ENCODE data around the gene NCSTN. TPM values are rescaled to one million over a fixed set of nuclear protein-coding genes. Genes with fewer than 3 reads are reported as not detected.

NCSTN gene
- total and polyA plus RNA-seq, 10 of the 15 experiments (the other 5 are each of a cell fraction or from before 2014, with no cell fraction given) = 33.3 to 88.2 (median 60.4) TPM

DNA sequence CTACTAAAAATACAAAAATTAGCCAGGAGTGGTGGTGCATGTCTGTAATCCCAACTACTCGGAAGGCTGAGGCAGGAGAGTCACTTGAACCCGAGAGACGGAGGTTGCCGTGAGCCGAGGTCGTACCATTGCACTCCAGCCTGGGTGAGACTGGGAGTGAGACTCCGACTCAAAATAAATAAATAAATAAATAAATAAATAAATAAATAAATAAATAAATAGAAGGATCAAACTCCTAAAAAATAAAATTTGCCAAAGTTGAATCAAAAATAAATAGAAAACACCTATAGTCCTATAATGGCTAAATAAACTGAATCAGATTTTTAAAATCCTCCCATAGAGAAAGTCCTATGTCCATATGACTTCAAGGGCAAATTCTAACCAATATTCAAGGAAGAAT lies 43.0 kb upstream of the NCSTN start (continued):
- TF ChIP-seq NRF1 (conservative IDR thresholded peaks at IDR 0.05; ENCODE audit: low read depth, low read length) = no peak
- TF ChIP-seq HDAC6 (IDR thresholded peaks at IDR 0.05; ENCODE audit: unreplicated experiment) = no peak
- TF ChIP-seq EP300 (IDR thresholded peaks at IDR 0.05; ENCODE audit: borderline replicate concordance in 1 of 2, control insufficient read depth in 1 of 2, low read depth in 2 of 2, low read length in 2 of 2) = no peak

DNA sequence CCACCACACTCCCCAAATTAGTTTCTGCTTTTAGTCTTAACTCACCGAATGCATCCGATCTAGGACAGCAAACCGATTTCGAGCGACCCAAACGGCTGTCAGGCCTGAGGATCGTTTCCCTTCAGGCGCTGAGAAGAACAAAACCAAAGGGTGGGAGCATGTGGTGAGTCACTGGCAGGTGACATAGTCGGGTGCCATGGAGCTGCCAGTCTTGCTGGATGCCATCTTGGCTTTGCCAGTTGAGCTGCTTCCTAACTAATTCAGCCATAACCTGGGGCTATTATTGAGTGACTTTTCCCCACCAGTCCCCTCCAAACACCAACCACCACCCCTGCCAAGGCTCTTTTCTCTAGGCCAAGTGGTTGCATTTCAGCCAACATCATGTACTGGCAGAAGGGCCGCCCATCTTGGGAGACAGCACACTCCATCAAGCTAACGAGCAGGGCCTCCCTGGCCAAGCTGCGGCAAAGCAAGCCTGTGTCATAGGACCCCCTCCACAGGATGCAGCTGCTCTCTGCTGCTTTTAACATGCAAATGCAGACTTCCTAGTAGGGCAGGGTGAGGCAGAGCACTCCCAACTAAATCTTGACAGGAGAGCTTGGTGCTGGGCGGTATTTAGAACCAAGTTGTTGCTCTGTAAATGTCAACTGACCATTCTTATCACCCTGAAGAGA lies 35.9 kb upstream of the NCSTN start:
- ChIA-PET CTCF (interaction anchor here (1.0 to 3.9 kb wide), 2 partner anchors 16 to 56 kb away, joined by 3 to 17 read pairs; no protein-coding TSS in a partner anchor), RAD21 (ENCODE audit: unreplicated experiment) (interaction anchor here (1.3 to 1.4 kb wide), 2 partner anchors 55 to 114 kb away, joined by 3 to 4 read pairs; no protein-coding TSS in a partner anchor), POLR2A (interaction anchor here (0.5 kb wide), 1 partner anchor 13 kb away, joined by 4 read pairs; no protein-coding TSS in a partner anchor), SMC1A (ENCODE audit: uncharacterized antibody, unreplicated experiment) (interaction anchor here (1.4 to 3.0 kb wide), 3 partner anchors 16 to 55 kb away, joined by 3 to 7 read pairs (median 7); no protein-coding TSS in a partner anchor)
- intact Hi-C loops (cut with micrococcal nuclease; ENCODE audit: unreplicated experiment) (no loop called here), in situ Hi-C loops (cut with MboI) (no loop called here)
- Histone ChIP-seq H2AFZ (ENCODE audit: control insufficient read depth, low read depth, low read length) (no peak overlapping the region), H3K9ac (ENCODE audit: control insufficient read depth, insufficient read depth, low read length) (no peak overlapping the region), H4K20me1 (ENCODE audit: control insufficient read depth, insufficient read depth) (no peaks in the 10 kb centered on the region), H3K4me3 (no peak overlapping the region), H3K27me3 (replicated peaks in 1 of 2; ENCODE audit: control insufficient read depth in 2 of 2, insufficient read depth in 2 of 2, low read length in 1 of 2) (no peaks in the 10 kb centered on the region), H3K79me2 (ENCODE audit: control insufficient read depth, insufficient read depth, low read length) (no peaks in the 10 kb centered on the region), H3K27ac (ENCODE audit: control insufficient read depth, insufficient read depth) (no peak overlapping the region), H3K9me3 (replicated peaks; ENCODE audit: control insufficient read depth, insufficient read depth, low read length) (no peaks in the 10 kb centered on the region), H3K4me1 (ENCODE audit: control insufficient read depth, insufficient read depth, low read length) (no peaks in the 10 kb centered on the region), H3K4me2 (ENCODE audit: control insufficient read depth, insufficient read depth) (no peak overlapping the region), H3K36me3 (ENCODE audit: control insufficient read depth in 2 of 2, insufficient read depth in 2 of 2, low read length in 1 of 2) (peaks cover 21 to 43% of the 10 kb centered on the region in 2 experiments)
- ATAC-seq = no peak
- WGBS (ENCODE audit: insufficient coverage, insufficient replicate concordance, low lambda C conversion rate, missing lambda C conversion rate) = 69% methylated on average over 13 of the region's 13 CpGs
- no peak for TF ChIP-seq SMAD1 (IDR thresholded peaks at IDR 0.05; ENCODE audit: low read depth, partially characterized antibody)
- no peak for TF ChIP-seq TCF3 (IDR thresholded peaks at IDR 0.05; ENCODE audit: borderline replicate concordance, insufficient read depth, low read depth, low read length)
- TF ChIP-seq, protein P1, sequence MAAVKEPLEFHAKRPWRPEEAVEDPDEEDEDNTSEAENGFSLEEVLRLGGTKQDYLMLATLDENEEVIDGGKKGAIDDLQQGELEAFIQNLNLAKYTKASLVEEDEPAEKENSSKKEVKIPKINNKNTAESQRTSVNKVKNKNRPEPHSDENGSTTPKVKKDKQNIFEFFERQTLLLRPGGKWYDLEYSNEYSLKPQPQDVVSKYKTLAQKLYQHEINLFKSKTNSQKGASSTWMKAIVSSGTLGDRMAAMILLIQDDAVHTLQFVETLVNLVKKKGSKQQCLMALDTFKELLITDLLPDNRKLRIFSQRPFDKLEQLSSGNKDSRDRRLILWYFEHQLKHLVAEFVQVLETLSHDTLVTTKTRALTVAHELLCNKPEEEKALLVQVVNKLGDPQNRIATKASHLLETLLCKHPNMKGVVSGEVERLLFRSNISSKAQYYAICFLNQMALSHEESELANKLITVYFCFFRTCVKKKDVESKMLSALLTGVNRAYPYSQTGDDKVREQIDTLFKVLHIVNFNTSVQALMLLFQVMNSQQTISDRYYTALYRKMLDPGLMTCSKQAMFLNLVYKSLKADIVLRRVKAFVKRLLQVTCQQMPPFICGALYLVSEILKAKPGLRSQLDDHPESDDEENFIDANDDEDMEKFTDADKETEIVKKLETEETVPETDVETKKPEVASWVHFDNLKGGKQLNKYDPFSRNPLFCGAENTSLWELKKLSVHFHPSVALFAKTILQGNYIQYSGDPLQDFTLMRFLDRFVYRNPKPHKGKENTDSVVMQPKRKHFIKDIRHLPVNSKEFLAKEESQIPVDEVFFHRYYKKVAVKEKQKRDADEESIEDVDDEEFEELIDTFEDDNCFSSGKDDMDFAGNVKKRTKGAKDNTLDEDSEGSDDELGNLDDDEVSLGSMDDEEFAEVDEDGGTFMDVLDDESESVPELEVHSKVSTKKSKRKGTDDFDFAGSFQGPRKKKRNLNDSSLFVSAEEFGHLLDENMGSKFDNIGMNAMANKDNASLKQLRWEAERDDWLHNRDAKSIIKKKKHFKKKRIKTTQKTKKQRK (IDR thresholded peaks at IDR 0.05; ENCODE audit: low read depth, low read length) = no peak
- no peak for TF ChIP-seq ASH2L (IDR thresholded peaks at IDR 0.05; ENCODE audit: borderline replicate concordance, low read depth)
- no peak for TF ChIP-seq RAD21 (IDR thresholded peaks at IDR 0.05; ENCODE audit: insufficient read depth, low read depth, low read length)
- no peak for FAIRE-seq
- BruUV-seq (replicated peaks) = no TSS peak
- DNase-seq (ENCODE audit: low read depth, low spot score) = no peak

Measured in GM12878 (cell line).